NCI-H146 treated with DMSO at 0.1 percent for 48 hours (cell line): ENCODE measurements around the gene AQP3.
"Not testable (repeated sequence)": the region's sequence is repeated elsewhere in the genome, so short reads cannot be mapped to it uniquely, and the experiment has no call there.

Source experiments
- DNase-seq: peaks from one replicate; lab custom pipeline; 2025; ENCODE audit not compliant: unreplicated experiment; lab: John Stamatoyannopoulos, UW

AQP3 gene

DNA sequence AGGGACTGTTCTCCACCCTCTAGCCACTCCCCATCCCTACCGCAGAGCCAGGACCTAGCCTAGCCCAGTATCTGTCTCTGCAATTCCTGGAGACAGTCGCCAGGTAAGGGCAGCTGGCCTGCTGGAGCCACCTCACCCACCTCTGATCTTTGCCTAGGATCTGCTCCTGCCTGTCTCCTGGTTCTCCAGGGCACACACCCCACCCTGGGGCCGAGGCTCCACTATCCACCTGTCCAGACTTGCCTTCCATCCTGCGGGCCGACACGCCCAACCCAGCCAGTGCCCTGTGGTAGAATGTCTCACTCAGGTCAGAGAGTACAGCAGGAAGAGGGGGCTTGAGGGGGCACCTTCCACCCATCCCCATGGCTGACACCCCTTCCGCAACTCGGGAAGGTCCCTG is 29.3 kb downstream of the AQP3 start:
- no peak for DNase-seq

DNA sequence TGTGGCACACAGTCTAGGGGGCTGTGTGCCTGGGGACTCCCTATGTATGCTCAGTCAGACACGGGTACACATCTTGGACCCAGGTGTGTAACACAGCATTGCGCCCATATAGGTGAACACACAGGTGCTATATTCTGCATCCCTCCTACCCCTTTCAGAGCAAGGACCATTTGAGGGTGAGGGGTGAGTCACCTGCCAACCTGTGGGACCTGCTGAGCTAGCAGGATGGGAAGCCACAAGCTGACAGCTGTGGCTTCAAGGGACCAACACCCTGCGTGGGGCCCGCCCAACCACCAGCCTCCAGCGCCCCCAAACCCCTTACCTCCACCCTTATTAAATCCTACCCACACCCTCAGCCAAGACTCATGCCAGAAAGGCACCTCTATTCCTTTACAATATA is 30.4 kb downstream of the AQP3 start:
- DNase-seq: no peak

DNA sequence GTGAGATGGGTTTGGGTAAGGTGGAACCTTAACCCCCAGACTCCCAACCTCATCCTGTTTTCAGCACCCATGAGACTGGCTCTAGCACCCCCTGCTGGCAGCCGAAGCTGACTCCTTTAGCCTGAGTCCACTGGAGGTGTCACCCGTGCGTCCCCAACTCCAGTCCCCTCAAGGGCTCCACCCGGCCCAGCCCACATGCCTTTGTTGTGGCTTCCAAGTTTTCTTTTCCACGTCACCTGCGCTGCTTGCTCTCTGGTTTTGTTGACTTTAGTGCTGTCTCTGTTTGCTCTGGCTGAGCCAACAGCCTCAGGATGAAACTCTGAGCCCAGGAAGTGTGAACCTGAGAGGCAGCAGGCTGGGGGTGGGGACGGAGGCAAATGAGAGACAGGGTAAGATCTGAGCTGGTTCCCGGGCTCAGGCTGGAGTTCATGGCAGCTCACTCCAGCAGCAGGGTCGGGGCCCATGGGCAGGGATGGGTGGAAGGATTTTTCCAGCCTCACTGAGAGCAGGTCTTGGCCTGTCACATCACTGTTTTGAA is 31.8 kb downstream of the AQP3 start:
- peak; percentile 88 for DNase-seq

DNA sequence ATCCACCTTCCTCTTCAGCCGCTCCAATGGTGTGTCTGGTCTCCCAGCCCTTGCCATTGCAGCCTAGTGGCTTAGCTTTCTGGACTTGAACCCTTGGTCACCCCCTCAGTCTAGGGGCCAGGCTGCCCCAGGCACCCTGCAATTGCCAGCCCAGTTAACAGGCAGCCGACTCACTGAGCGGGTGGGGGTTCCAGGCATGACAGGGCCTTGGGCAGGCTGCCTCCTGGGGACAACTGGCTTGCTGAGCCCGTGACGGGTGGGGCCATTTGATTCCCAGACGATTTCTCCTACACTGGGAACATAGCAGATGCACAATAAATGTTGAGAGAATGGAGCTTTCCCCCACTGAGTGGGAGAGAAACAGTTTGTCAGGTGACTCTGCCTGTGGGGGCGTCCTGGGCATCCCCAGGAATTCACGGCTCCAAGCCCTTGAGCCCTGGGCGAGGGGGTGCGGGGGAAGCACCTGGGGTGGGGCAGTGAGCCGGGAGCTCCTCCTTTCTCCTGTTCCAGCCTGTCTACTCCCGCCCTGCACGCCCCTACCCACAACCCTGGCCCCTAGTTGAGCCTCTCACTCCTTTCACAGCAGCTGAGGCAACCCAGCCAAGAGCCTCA is 32.4 kb downstream of the AQP3 start:
- no peak for DNase-seq

DNA sequence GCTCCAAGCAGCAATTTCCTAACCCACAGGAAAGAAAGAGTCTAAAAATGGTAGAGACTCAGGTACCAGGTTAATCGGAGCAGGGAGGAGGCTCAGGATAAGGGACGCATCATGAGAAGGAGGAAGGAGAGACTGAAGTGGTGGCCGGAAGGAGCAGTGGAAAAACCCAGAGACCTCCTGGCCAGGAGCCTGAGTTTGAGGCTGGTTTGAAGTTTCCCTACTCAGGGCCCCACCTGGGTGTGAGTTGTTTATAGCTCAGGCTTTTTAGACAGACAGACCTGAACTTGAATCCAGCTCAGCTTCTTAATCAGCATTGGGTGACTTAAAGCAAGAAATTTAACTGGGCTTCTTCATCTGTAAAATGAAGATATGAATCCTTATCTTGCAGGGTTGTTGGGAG is 33.1 kb downstream of the AQP3 start:
- no peak for DNase-seq

DNA sequence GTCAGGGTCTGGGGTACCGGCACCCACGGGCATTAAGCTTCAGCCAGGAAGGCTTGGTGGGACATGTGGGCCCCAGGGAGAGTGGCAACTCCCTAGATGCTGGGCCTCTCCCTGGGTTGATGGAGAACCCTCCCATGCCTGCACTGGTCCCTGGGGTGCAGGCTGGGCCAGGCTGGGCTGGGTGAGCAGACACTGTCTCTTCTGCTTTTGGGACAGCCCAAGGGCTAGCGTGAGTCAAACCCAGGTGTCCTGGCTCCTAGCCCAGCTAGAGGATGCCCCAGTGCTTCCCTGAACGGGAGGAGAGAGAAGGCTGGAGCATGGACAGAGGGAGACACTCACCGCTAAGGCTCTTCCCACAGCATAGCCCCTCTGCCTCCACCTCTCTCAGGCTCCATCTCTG is 39.3 kb downstream of the AQP3 start:
- no peak for DNase-seq

DNA sequence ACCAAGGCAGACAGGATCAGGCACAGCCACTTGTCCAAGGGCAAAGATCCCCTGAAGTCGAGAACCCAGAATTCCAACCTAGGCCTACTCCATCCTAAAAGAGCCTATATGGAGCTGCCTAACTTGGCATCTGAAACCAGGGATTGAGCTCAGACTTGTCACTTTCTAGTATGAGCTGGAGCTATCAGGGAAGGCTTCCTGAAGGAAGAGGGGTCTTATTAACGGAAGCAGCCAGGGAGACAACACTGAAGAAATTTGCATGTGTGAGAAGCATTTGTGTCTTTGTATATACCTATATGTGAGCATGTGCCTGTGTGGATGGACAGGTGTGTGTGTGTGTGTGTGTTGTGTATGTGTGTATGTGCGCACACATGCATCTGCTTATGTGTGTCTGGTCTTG is 40.3 kb downstream of the AQP3 start:
- no peak for DNase-seq

DNA sequence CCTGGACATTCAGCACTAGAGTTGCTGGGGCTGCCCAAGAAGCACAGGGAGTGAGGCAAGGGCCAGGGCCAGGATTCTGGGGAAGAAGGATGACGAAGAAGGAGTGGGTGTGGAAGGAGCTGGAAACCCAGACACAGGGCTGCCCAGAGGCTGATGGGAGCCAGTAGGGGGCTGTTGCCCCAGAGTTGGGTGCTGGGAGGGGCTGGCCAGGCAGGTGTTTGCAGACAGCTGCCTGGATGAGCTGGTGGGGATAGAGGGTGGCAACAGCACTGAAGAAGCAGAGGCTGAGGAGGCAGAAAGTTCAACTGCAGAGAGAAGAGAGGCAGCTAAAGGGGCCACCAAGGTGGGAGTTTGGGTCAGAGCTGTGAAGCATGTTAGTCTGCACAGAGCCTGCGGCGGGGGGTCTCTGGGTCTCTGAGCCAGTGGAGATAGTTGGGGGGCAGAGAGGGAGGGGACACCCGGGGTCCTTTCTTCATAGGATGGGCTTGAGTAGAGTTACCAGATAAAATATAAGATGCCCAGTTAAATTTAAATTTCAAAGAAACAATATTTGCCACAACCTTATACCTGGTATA is 42.5 kb downstream of the AQP3 start:
- DNase-seq: no peak

DNA sequence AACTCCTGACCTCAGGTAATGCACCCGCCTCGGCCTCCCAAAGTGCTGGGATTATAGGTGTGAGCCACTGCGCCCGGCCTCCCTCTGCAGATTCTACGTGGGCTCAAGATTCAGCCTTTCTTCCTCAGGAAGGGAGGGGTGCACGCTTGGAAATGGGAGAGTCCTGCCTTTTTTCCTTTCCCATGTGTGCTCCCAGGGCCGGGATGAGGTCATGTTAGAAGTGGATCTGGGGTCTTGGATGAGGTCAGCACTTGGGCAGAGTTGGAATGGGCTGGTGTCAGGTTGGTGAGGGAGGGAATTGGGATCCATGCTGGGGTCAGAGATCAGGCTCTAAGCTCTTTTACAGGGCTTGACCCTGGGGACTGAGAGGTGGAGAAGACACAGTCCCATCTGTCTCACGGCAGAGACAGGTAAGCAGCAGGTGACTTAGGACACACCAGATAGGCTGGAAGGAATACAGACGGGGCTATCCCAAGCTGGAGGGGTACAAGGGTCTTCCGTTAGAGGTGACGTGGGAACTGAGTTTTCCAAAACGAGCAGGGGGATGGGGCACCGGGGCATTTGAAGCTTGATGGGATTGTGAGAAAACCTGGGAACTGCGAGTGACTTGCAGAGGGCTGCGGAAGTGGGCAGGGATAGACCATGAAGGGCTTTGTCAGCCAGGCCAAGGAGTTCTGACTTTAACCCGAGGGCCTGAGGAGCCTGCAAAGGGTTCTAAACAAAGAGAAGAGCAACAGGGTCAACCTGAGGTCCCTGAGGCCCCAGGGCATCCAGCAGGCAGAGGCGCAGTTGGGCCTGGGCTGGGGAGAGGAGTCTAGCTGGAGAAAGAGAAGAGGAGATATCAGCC is 43.2 kb downstream of the AQP3 start:
- DNase-seq: no peak

DNA sequence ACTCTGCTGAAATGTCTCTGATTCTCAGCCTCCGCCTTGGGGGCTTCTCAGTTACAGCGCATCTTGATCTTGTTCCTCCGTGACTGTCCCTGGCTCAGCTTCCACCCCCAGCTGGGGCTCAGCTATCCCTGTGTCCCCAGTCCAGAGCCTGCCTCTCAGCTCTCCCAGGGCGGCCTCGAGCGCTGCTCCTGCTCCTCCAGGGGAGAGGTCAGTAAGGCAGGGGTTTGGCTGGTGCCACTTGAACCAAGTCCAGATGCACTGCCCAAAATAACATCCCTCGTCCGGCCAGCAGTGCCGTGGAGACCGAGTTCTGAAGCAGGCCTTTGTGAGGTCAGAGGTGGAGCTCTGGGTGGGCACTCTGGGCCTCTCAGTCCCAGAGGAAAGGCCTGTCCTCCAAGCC is 45.0 kb downstream of the AQP3 start, which contains the start of gene AQP7:
Gene AQP7 (minus strand): TSS at position 198 of the 400 bp plus-strand sequence. CDS start 1,306 bp downstream, outside the sequence.
- not testable (repeated sequence) for DNase-seq

DNA sequence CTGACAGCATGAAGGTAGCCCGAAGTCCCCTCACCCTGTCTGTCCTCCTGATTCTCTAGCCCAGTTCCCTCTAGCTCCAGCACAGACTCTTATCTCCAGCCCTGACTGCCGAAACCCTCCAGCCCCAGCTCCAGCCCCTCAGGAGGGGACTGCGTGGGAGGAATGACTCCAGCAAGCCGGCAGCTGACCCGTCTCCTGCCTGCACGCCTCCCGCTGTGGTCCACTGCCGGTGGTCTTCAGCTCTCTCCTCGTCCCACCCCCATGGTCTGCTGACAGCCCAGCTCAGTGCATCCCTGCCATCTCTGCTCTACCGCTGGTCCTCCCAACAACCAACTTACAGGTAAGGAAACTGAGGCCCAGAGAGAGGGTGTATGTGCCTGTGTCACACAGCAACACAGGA is 45.6 kb downstream of the AQP3 start:
- DNase-seq: not testable (repeated sequence)

DNA sequence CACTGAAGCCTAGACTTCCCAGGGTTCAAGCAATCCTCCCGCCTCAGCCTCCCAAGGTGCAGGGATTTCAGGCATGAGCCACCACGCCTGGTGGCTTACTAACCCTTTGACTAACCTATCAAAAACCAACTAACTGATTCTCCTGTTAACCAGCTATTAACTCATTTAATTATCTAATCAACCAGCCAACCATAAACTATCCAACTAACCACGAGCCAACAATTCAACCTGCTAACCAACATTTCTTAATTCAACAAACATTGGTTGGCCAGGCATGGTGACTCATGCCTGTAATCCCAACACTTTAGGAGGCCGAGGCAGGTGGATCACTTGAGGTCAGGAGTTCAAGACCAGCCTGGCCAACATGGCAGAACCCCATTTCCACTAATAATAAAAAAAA is 48.3 kb downstream of the AQP3 start:
- DNase-seq: not testable (repeated sequence)

DNA sequence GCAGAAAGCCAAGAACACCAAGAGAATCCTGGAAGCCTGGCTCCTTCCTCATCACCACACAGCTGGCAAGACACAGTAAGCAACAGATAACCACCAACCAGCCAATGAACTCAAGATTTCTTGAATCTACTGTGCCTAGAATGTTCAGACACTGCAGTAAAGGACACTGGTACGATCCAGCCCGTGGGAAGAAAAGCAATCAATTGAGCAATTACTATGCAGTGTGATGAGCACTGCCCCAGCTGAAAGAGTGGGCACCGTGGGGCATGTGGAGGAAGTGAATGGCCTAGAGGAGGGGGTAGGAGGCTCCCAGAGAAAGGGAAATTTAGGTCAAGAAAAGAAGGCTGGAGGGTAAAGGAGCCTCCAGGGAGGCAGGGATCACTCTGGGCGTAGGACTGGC is 49.6 kb downstream of the AQP3 start:
- not testable (repeated sequence) for DNase-seq

DNA sequence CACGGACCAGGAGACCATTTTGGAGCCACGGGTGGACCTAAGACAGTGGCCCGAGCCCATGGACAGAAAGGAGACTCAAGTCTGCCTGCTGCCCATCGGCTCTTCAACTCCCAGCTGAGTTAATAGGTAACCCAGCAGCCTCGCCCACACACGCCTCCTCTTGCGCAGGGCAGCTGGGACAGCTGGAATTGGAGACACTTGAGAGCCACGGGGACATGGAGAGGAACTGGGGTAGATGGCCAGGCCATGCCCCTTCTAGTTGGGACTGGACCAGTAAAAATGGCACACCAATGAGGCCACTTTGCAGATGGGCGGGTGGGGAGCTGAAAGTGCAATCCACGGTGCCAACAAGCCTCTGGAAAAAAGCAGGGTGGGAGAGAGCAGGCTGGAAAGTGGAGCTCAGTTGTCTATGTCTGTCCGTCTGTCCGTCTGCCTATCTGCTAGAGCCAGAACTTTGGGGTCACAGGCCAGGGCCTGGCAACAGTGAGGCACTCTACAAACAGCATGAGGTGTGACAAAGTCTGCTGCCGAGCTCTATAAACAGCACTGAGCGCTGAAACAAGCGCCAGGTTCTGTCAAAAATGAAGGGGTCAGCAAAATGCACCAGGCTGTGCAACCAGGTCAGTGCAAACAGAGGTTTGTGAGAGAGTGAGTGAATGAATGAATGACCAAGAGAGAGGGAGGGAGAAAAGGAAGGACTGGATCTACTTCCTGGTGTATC is 52.1 kb downstream of the AQP3 start:
- DNase-seq: not testable (repeated sequence)

DNA sequence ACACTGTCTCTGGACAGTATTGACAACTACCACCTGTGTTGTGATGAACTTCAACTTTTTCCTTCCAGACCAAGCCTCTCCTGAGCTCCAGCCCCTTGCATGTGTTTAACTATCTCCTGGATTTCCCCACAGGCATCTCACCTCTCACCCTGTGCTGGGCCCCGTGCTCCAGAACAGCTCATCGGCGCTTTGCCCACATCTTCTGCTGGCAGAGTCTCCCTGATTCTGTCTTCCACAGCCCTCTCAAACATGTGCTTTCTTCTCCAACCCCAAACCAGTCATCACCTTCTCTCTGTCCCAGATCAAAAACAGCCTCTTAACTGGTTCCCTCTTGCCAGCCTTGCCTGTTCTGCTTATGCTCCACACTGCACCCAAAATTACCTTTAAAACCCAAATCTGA is 53.4 kb downstream of the AQP3 start:
- not testable (repeated sequence) for DNase-seq

DNA sequence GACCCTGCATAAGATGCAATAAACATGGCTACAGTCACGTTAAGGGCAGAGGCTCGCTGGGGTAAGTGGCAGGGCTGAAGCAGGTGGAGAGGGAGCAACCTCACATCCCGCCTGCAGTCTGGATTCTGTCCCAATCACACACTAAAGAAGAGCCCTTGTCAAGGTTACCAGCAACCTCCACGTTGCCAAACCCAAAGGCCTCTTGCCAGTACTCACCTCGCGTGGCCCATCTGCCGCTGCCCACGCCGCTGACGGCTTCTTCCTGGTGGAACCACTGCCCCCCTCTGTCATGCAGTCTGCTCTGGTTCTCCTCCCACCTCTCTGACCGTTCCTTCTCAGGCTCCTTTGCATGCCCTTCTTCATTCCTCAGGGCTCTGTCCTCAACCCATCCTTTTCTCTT is 53.8 kb downstream of the AQP3 start:
- DNase-seq: no peak

DNA sequence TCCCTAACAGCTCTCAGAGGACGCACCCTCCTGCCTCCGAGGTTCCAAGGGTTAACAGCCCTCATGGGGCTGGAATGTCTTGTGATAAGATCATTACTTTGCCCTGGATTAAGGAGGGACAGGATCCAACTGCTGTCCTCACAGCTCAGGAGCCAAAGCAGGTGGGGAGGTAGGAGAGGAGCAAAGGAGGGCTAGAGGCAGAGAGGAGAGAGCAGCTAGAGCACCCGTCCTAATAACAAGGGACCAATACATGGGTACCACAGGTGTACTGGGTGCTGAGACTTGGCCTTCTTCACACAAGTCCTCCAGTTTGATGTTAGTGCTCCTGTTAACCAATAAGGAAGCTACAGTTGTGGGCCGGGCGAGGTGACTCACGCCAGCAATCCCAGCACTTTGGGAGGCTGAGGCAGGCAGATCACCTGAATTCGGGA is 54.8 kb downstream of the AQP3 start:
- DNase-seq: not testable (repeated sequence)
